ENCODE measurements around the gene COL24A1. TPM values are rescaled to one million over a fixed set of nuclear protein-coding genes. Genes with fewer than 3 reads are reported as not detected.

Gene COL24A1
- total RNA-seq, 4 donors from 2014 or later, result 0.32 to 1.8 (median 0.72) TPM

GRCh38 chr1:86169625-86170024, 13.1 kb upstream of the COL24A1 start:
- Histone ChIP-seq H3K27ac (no peak overlapping the region), H3K27me3 (no peaks in the 10 kb centered on the region), H3K4me3 (no peak overlapping the region), H3K4me1 (no peaks in the 10 kb centered on the region), H3K36me3 (no peaks in the 10 kb centered on the region), H3K9me3 (no peaks in the 10 kb centered on the region)
- 36% methylated on average over 1 of the region's 1 CpG for WGBS
- TF ChIP-seq POLR2A (IDR thresholded peaks at IDR 0.05) (no peak), POLR2AphosphoS5 (IDR thresholded peaks at IDR 0.05) (no peak), EP300 (IDR thresholded peaks at IDR 0.05) (no peak)
- TF ChIP-seq, protein P1, sequence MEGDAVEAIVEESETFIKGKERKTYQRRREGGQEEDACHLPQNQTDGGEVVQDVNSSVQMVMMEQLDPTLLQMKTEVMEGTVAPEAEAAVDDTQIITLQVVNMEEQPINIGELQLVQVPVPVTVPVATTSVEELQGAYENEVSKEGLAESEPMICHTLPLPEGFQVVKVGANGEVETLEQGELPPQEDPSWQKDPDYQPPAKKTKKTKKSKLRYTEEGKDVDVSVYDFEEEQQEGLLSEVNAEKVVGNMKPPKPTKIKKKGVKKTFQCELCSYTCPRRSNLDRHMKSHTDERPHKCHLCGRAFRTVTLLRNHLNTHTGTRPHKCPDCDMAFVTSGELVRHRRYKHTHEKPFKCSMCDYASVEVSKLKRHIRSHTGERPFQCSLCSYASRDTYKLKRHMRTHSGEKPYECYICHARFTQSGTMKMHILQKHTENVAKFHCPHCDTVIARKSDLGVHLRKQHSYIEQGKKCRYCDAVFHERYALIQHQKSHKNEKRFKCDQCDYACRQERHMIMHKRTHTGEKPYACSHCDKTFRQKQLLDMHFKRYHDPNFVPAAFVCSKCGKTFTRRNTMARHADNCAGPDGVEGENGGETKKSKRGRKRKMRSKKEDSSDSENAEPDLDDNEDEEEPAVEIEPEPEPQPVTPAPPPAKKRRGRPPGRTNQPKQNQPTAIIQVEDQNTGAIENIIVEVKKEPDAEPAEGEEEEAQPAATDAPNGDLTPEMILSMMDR (IDR thresholded peaks at IDR 0.05), result no peak
- no peak for DNase-seq (ENCODE audit: low spot score in 2 of 2)

DNA sequence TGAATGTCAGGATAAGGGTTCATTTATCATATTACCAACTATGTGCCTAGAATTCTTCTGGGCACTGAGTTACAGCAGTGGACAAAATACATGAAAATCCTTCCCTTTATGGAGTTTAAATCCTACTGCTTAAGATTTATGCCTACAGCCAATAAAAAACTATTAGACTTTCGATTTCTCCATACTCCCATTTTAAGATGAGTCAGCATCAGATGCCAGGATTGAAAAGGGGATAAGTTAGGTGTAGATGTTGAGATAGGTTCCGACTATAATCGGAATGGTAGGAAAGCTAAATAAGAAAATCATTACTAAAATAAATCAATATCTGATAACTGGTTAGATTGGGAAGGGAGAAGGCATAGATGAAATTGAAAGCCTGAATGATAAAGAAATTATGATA, 3.2 kb upstream of the COL24A1 start:
- Histone ChIP-seq H3K36me3 (no peaks in the 10 kb centered on the region), H3K27me3 (peaks cover 15% of the 10 kb centered on the region), H3K27ac (no peak overlapping the region), H3K4me3 (no peak overlapping the region), H3K4me1 (peaks cover 20% of the 10 kb centered on the region), H3K9me3 (no peaks in the 10 kb centered on the region)
- no peak for DNase-seq (ENCODE audit: low spot score in 2 of 2)
- TF ChIP-seq POLR2AphosphoS5 (IDR thresholded peaks at IDR 0.05) (no peak), EP300 (IDR thresholded peaks at IDR 0.05) (no peak), POLR2A (IDR thresholded peaks at IDR 0.05) (no peak)
- TF ChIP-seq, protein P1 (IDR thresholded peaks at IDR 0.05), result no peak
- 89% methylated on average over 3 of the region's 3 CpGs for WGBS

DNA sequence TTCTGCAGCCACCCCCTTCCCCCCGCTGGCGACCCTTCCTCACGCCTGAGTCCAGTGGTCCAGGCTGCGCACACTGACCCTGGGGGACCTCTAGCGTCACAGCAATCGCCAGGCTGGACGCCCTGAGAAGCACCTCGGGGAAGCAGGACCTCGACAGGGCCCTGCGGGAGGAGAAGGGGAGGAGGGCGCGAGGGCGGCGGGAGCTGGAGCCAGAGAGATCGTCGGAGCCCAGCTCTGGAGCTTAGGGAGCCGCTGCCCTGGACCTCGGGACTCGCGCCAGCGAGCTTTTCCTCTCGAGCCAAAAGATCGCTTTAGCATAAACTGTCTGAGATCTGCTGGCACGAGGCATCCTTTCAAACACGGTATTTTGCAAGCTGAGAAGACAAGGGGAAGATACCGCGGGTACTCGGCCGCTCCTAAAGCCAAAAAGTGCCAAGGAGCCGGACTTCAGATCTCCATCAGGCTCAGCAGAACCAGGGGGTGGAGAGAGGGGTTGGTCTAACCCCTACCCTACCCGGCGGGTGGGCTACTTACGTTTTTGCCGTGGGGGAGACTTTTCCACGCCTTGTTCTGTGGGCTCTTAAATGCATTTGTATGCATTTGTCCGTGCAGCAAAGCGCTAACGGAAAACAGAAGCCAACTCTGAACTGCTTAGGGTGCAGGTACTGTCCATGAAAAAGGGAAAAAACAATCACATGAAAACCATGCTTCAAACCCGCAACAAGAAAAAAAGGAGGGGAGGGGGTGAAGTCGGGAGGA, 586 bp downstream of the COL24A1 start:
- peak; percentile 63 to 74 for DNase-seq (ENCODE audit: low spot score in 2 of 2)
- H3K4me3 ChIP-seq, result peak overlapping the region; percentile 39
- H3K27me3 ChIP-seq, result peaks cover 21% of the 10 kb centered on the region
- WGBS, result under 1% methylated on average over 36 of the region's 40 CpGs
- no peak overlapping the region for H3K27ac ChIP-seq
- H3K4me1 ChIP-seq, result peaks cover 20% of the 10 kb centered on the region
- H3K9me3 ChIP-seq, result no peaks in the 10 kb centered on the region
- TF ChIP-seq EP300 (IDR thresholded peaks at IDR 0.05) (no peak), POLR2AphosphoS5 (IDR thresholded peaks at IDR 0.05) (no peak), POLR2A (IDR thresholded peaks at IDR 0.05) (no peak)
- TF ChIP-seq, protein P1 (IDR thresholded peaks at IDR 0.05), result no peak
- no peaks in the 10 kb centered on the region for H3K36me3 ChIP-seq

DNA sequence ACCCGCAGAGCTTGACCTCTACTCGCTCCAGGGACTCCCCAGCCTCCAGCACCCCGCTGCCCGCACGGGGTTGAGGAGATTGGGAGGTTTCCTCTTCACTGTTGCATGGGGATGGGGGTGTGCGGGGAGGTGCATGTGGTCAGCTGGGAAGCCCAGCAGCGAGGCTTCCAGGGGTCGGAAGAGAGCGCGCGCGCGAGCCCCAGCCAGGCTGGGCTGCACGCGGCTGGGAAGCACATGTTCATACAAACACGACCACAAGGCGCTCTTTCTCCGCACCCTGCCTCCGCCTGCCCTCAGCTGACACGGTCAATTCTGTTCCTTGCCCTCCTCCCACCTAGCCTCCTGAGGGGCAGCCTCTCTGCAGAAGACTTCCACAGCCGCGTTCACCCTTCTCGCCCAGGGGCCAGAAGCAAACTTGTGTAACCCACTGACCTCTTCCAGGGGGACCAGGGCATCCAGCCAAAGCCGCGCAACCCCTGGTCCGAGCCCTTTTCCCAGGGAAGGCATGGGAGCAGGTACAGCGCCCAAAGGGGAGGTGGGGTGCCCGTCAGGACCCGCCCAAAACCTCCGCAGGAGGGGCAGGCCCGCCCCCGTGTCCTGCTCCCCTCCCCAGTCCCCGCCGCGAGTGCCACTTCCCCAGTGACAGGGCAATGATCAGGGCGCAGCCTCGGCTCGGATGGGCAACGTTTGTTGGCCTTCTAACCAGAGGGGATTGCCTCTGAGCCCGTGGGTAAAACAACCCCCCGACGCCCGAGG, 1.3 kb downstream of the COL24A1 start:
- H3K4me3 ChIP-seq, result peak overlapping the region; percentile 39
- no peak for TF ChIP-seq POLR2A (IDR thresholded peaks at IDR 0.05)
- TF ChIP-seq POLR2AphosphoS5 (IDR thresholded peaks at IDR 0.05), result no peak
- no peak for TF ChIP-seq EP300 (IDR thresholded peaks at IDR 0.05)
- TF ChIP-seq, protein P1 (IDR thresholded peaks at IDR 0.05), result no peak
- no peak overlapping the region for H3K27ac ChIP-seq
- no peaks in the 10 kb centered on the region for H3K9me3 ChIP-seq
- H3K27me3 ChIP-seq, result peaks cover 21% of the 10 kb centered on the region
- DNase-seq (ENCODE audit: low spot score in 2 of 2), result peak; percentile 54 to 74
- WGBS, result 1% methylated on average over 10 of the region's 43 CpGs
- no peaks in the 10 kb centered on the region for H3K36me3 ChIP-seq
- H3K4me1 ChIP-seq, result peaks cover 20% of the 10 kb centered on the region

GRCh38 chr1:86154571-86155050, 2.0 kb downstream of the COL24A1 start:
- TF ChIP-seq, protein P1 (IDR thresholded peaks at IDR 0.05), result no peak
- TF ChIP-seq EP300 (IDR thresholded peaks at IDR 0.05), result no peak
- peaks cover 20% of the 10 kb centered on the region for H3K4me1 ChIP-seq
- no peaks in the 10 kb centered on the region for H3K36me3 ChIP-seq
- no peaks in the 10 kb centered on the region for H3K9me3 ChIP-seq
- H3K27me3 ChIP-seq, result peaks cover 21% of the 10 kb centered on the region
- WGBS, result 12% methylated on average over 8 of the region's 20 CpGs
- H3K4me3 ChIP-seq, result peak overlapping the region; percentile 39
- H3K27ac ChIP-seq, result no peak overlapping the region
- peak in 1 of 2 donors; percentile 72 for DNase-seq (ENCODE audit: low spot score in 2 of 2)
